Mesendoderm (in vitro differentiated cells): ENCODE results near the gene POLE4. TPM values are rescaled to one million over a fixed set of nuclear protein-coding genes. Genes with fewer than 3 reads are reported as not detected.

Experiments used
- DNase-seq: peaks from one replicate; pipeline ENCODE4 v3.0.0; 2013
- H2AK5ac ChIP-seq: 2 replicates; pipeline ENCODE4 v1.6.1; 2013; ENCODE audit warnings: low read length, inconsistent platforms
- H2BK120ac ChIP-seq: 2 replicates; pipeline ENCODE4 v1.6.1; 2013; ENCODE audit warnings: low read depth, mild to moderate bottlenecking, low read length, moderate library complexity, mixed read lengths
- H2BK15ac ChIP-seq: replicated peaks from 2 replicates; pipeline ENCODE4 v1.6.1; 2013; ENCODE audit warnings: low read depth, mild to moderate bottlenecking, moderate library complexity
- H2BK5ac ChIP-seq: 2 replicates; pipeline ENCODE4 v1.6.1; 2013; ENCODE audit warnings: low read length, inconsistent platforms
- H3K18ac ChIP-seq: 2 replicates; pipeline ENCODE4 v1.6.1; 2013; ENCODE audit warnings: mild to moderate bottlenecking, low read length, mixed read lengths
- H3K23ac ChIP-seq: one replicate; pipeline ENCODE4 v1.6.1; 2013; ENCODE audit warnings: low read length
- H3K27ac ChIP-seq: 2 replicates; pipeline ENCODE4 v1.5.1; 2013; ENCODE audit warnings: low read depth, mild to moderate bottlenecking, inconsistent platforms, low read length, moderate library complexity
- H3K27me3 ChIP-seq: 2 replicates; pipeline ENCODE4 v1.6.1; 2013; ENCODE audit warnings: low read length, control low read depth, mild to moderate bottlenecking, inconsistent platforms; ENCODE audit not compliant: insufficient read depth, poor library complexity
- H3K36me3 ChIP-seq: 2 replicates; pipeline ENCODE4 v1.6.1; 2013; ENCODE audit warnings: low read length, inconsistent platforms; ENCODE audit not compliant: control insufficient read depth, insufficient read depth
- H3K4ac ChIP-seq: one replicate; pipeline ENCODE4 v1.6.1; 2013; ENCODE audit warnings: low read depth, mild to moderate bottlenecking, low read length, moderate library complexity
- H3K4me1 ChIP-seq: 2 replicates; pipeline ENCODE4 v1.6.1; 2013; ENCODE audit warnings: low read depth, low read length, inconsistent platforms; ENCODE audit not compliant: control insufficient read depth
- H3K4me2 ChIP-seq: 2 replicates; pipeline ENCODE4 v1.6.1; 2013; ENCODE audit warnings: low read length
- H3K4me3 ChIP-seq: 2 replicates; pipeline ENCODE4 v1.5.1; 2013; ENCODE audit warnings: mild to moderate bottlenecking, low read length
- H3K56ac ChIP-seq: one replicate; pipeline ENCODE4 v1.6.1; 2013; ENCODE audit warnings: low read length
- H3K79me1 ChIP-seq: 2 replicates; pipeline ENCODE4 v1.6.1; 2013; ENCODE audit warnings: low read length, inconsistent platforms
- H3K79me2 ChIP-seq: 2 replicates; pipeline ENCODE4 v1.6.1; 2013; ENCODE audit warnings: mild to moderate bottlenecking, low read length; ENCODE audit not compliant: control insufficient read depth, insufficient read depth
- H3K9ac ChIP-seq: 2 replicates; pipeline ENCODE4 v1.6.1; 2013; ENCODE audit warnings: low read length, inconsistent platforms
- H4K5ac ChIP-seq: one replicate; pipeline ENCODE4 v1.6.1; 2013; ENCODE audit warnings: low read length
- H4K8ac ChIP-seq: one replicate; pipeline ENCODE4 v1.6.1; 2013; ENCODE audit warnings: low read depth, mild to moderate bottlenecking, control low read depth, low read length, moderate library complexity
- WGBS: extraction: QIAGEN DNeasy Blood & Tissue Kit; methylation state at CpG from one replicate; pipeline ENCODE4 v1.1.7; 2013; ENCODE audit warnings: low lambda C conversion rate, missing lambda C conversion rate; ENCODE audit not compliant: insufficient coverage; ENCODE audit errors: extremely low coverage; 5-methylcytosine and 5-hydroxymethylcytosine counted together
- polyA plus RNA-seq, 2 experiments: library from polyadenylated mRNA; stranded (reverse); fragments of 200-250 nt; gene quantifications; one replicate each; pipeline ENCODE4 v1.2.3, GENCODE V29; 2013

POLE4 gene, protein sequence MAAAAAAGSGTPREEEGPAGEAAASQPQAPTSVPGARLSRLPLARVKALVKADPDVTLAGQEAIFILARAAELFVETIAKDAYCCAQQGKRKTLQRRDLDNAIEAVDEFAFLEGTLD
- polyA plus RNA-seq (2013, experiment 1 of 2) = 31.7 TPM
- 29.4 TPM for polyA plus RNA-seq (2013, experiment 2 of 2)

DNA sequence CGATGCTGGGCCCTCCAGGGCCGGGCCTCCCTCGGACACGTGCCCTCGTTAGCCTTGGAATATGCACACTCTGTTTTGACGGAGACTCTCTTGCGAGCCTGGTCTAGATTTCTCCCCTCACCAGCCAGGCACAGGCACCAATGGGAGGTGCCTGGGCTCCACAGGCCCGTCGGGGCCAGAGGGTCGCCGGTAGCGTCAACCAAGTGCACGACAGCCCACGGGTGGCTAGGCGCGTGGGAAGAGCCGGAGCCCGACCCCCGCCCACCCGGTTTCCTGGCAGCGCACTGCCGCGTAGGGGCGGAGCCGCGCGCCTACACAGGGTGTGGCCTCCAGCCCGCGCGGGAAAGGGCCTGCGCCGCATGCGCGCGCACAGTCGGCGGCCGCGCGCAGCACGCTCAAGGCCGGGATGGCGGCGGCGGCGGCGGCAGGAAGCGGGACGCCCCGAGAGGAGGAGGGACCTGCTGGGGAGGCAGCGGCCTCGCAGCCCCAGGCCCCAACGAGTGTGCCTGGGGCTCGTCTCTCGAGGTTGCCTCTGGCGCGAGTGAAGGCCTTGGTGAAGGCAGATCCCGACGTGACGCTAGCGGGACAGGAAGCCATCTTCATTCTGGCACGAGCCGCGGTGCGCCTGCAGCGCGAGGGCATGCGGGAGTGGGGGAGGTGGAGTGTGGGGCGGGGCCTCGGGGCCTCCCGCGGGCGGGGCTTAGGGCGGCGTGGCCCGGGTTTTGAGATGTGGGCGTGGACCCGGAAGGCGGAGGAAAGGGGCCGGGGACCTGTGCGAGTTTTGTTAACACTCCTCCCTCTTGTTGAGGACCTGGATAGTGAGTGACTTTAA lies at the start of gene POLE4:
Gene POLE4, plus strand, starts transcription at position 370 of the 832 bp plus-strand sequence. Its CDS starts 37 bp downstream, at position 407.
- no peak within 1 kb of the TSS for H3K27ac ChIP-seq
- WGBS = no CpG with 5 or more reads among the region's 81 CpGs

DNA sequence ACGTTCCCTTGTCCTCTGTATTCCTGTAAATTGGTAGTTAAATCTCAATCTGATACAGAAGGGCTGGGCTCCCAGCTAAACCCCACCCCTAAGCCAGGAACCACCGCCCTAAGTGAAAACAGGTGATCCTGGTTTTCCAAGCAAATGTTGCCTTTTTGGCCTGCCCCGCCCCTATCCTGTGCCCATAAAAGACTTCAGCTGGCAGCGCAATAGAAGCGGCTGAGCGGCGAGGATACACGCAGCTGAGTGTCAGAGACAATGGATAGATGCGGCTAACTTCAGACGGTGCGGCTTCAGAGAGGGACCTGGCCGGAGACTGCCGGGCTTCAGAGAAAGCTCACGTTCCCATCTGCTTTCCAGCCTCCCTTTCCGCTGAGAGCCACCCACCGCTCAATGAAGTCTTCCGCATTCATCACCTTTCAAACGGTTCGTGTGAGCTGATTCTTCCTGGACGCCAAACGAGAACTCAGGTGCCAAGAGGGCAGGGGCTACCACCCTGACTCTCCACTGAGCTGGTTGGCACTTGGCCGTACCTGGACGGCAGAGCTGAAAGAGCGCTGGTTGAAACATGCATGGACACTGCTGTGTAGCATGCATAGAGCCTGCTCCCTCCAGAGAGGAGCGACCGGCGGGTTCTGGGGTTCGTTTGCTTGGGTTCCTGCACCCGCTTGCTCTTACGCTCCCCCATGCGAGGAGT lies 49.5 kb upstream of the POLE4 start:
- no peak overlapping the region for H3K4me3 ChIP-seq
- peak overlapping the region; percentile 59 for H3K23ac ChIP-seq
- H2BK5ac ChIP-seq = no peak overlapping the region
- no peak overlapping the region for H3K27ac ChIP-seq
- no peak overlapping the region for H2BK15ac ChIP-seq
- no peak overlapping the region for H3K4ac ChIP-seq
- no CpG with 5 or more reads among the region's 31 CpGs for WGBS
- no peak overlapping the region for H3K18ac ChIP-seq
- peak overlapping the region; percentile 62 for H3K56ac ChIP-seq
- no peak overlapping the region for H2BK120ac ChIP-seq
- no peak overlapping the region for H2AK5ac ChIP-seq
- H3K79me1 ChIP-seq = no peaks in the 10 kb centered on the region
- no peaks in the 10 kb centered on the region for H3K4me1 ChIP-seq
- H3K36me3 ChIP-seq = no peaks in the 10 kb centered on the region
- peak overlapping the region; percentile 30 for H3K9ac ChIP-seq
- H3K4me2 ChIP-seq = peak overlapping the region; percentile 40
- H3K27me3 ChIP-seq = no peaks in the 10 kb centered on the region
- no peak overlapping the region for H4K5ac ChIP-seq
- H4K8ac ChIP-seq = no peak overlapping the region
- H3K79me2 ChIP-seq = no peaks in the 10 kb centered on the region
- peak; percentile 28 for DNase-seq

More for the DNA sequence above, at the start of gene POLE4:
- Histone ChIP-seq H2BK15ac (no peak within 1 kb of the TSS), H3K4me2 (peak within 1 kb of the TSS; percentile 85), H4K5ac (no peak within 1 kb of the TSS), H2AK5ac (no peak within 1 kb of the TSS), H3K4ac (peak within 1 kb of the TSS; percentile 26), H3K79me1 (no peaks in the 10 kb centered on the region), H3K23ac (no peak within 1 kb of the TSS), H4K8ac (no peak within 1 kb of the TSS), H3K9ac (peak within 1 kb of the TSS; percentile 87), H3K56ac (peak within 1 kb of the TSS; percentile 98), H3K27me3 (no peaks in the 10 kb centered on the region), H2BK5ac (peak within 1 kb of the TSS; percentile 88), H3K18ac (peak within 1 kb of the TSS; percentile 11), H3K36me3 (no peaks in the 10 kb centered on the region), H3K4me1 (no peaks in the 10 kb centered on the region), H2BK120ac (no peak within 1 kb of the TSS), H3K4me3 (peak within 1 kb of the TSS; percentile 56), H3K79me2 (no peaks in the 10 kb centered on the region)
- DNase-seq = peak; percentile 93

DNA sequence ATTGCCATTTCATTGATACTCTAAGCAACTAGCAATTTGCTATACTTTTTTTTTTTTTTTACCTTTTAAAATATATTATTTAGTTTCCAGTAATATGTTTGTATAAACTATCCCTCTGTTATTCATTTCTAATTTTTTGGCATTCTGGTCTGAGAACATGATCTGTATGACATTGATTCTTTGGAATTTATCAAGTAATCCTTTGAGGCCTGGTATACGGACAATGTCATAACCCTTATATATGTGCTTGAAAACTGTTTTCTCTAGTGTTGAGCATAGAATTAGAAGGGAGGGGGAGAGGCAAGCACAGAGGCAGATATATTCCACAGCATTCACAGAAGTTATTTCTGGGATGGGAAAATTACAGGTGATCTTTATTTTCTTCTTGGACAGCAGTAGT lies 48.2 kb upstream of the POLE4 start:
- Histone ChIP-seq H3K4me2 (no peak overlapping the region), H3K4me1 (no peaks in the 10 kb centered on the region), H3K18ac (no peak overlapping the region), H3K56ac (no peak overlapping the region), H3K23ac (no peak overlapping the region), H2BK120ac (no peak overlapping the region), H3K4me3 (no peak overlapping the region), H3K79me2 (no peaks in the 10 kb centered on the region), H3K4ac (no peak overlapping the region), H3K27me3 (no peaks in the 10 kb centered on the region), H3K79me1 (no peaks in the 10 kb centered on the region), H3K27ac (no peak overlapping the region), H2BK15ac (no peak overlapping the region), H3K36me3 (no peaks in the 10 kb centered on the region), H2BK5ac (no peak overlapping the region), H4K5ac (no peak overlapping the region), H3K9ac (no peak overlapping the region), H4K8ac (no peak overlapping the region), H2AK5ac (no peak overlapping the region)
- DNase-seq = no peak
- no CpG with 5 or more reads among the region's 1 CpG for WGBS

DNA sequence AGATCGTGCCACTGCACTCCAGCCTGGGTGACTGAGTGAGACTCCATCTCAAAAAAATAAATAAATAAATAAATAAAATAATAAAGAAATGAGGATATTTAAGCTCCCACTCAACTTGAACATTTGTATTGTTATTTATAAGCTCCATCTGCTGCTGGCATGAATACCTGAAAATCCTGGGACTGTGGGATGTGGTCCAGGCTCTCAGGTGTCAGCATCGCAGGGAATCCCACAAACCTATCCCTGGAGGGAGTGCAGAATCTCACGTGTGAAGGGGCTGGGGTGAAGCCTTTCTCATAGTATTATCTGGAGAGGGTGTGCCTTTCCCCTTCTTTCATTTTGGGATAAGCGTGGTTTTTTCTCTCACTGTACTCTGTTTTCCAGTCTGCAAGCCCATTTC lies 47.4 kb upstream of the POLE4 start:
- Histone ChIP-seq H3K4me2 (no peak overlapping the region), H3K79me2 (no peaks in the 10 kb centered on the region), H3K18ac (no peak overlapping the region), H3K9ac (no peak overlapping the region), H4K5ac (no peak overlapping the region), H3K27ac (no peak overlapping the region), H2BK120ac (no peak overlapping the region), H4K8ac (no peak overlapping the region), H2BK5ac (no peak overlapping the region), H3K79me1 (no peaks in the 10 kb centered on the region), H3K4me1 (no peaks in the 10 kb centered on the region), H3K27me3 (no peaks in the 10 kb centered on the region), H2BK15ac (no peak overlapping the region), H3K4me3 (no peak overlapping the region), H2AK5ac (no peak overlapping the region), H3K36me3 (no peaks in the 10 kb centered on the region), H3K23ac (no peak overlapping the region), H3K4ac (no peak overlapping the region), H3K56ac (no peak overlapping the region)
- WGBS = no CpG with 5 or more reads among the region's 4 CpGs
- DNase-seq = no peak

DNA sequence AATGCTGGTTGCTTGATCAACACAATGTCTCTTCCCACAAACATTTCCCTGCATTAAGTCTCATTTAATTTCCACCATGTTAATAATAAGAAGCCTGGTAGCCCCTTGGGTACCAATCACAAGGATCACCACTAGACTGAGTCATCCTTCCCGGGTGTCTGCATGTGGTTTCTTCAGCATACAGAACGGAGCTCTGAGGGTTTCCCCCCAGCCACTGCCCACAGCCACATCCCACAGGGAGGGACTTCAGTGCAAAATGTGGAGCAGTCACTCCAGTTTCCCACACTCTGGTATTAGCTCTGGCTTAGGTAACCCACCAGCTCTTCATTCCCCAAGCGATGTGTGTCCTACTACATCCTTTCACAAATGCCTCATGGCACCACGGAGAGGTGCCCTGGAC lies 42.7 kb upstream of the POLE4 start:
- Histone ChIP-seq H2BK5ac (no peak overlapping the region), H2AK5ac (no peak overlapping the region), H3K4me3 (no peak overlapping the region), H3K23ac (no peak overlapping the region), H3K18ac (no peak overlapping the region), H3K4me1 (no peaks in the 10 kb centered on the region), H3K4me2 (no peak overlapping the region), H2BK15ac (no peak overlapping the region), H3K36me3 (no peaks in the 10 kb centered on the region), H4K8ac (no peak overlapping the region), H3K4ac (no peak overlapping the region), H3K56ac (peak overlapping the region; percentile 50), H4K5ac (no peak overlapping the region), H3K27ac (no peak overlapping the region), H2BK120ac (no peak overlapping the region), H3K79me1 (no peaks in the 10 kb centered on the region), H3K27me3 (no peaks in the 10 kb centered on the region), H3K9ac (no peak overlapping the region), H3K79me2 (no peaks in the 10 kb centered on the region)
- DNase-seq = no peak
- WGBS = no CpG with 5 or more reads among the region's 4 CpGs
